Astrocyte (in vitro differentiated cells and primary cell): ENCODE data around the gene LLCFC1.

Experiments used
- EZH2 ChIP-seq: IDR thresholded peaks from 2 replicates; pipeline ENCODE4 v1.6.1; 2012; ENCODE audit warnings: mild to moderate bottlenecking, low read length, inconsistent platforms; ENCODE audit not compliant: insufficient read depth
- TF ChIP-seq, protein P1 (sequence below): IDR thresholded peaks from 2 replicates; pipeline ENCODE4 v1.5.1; 2011; ENCODE audit warnings: low read depth, mild to moderate bottlenecking, inconsistent platforms, low read length, moderate library complexity; ENCODE audit not compliant: insufficient read depth

DNA sequence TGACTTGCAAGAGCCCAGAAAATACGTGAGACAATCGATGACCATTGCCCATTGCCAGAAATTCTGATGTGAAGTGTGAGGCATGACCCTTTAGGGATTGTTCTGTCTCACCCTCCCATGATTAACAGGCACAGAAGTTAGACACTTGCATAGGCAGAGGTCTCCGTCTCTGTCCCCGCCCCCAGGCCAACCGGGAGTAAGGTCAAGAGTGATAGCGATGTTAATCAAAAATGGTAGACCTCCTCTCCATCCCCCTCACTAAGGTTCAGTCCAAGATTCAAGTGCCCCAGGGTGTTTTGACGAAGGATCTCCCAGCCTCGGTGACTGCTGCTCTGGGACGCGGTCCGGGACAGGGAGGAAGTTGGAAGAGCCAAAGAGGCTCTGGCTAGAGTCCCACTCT, 31.0 kb upstream of the LLCFC1 start:
- no peak for TF ChIP-seq EZH2
- TF ChIP-seq, protein P1, sequence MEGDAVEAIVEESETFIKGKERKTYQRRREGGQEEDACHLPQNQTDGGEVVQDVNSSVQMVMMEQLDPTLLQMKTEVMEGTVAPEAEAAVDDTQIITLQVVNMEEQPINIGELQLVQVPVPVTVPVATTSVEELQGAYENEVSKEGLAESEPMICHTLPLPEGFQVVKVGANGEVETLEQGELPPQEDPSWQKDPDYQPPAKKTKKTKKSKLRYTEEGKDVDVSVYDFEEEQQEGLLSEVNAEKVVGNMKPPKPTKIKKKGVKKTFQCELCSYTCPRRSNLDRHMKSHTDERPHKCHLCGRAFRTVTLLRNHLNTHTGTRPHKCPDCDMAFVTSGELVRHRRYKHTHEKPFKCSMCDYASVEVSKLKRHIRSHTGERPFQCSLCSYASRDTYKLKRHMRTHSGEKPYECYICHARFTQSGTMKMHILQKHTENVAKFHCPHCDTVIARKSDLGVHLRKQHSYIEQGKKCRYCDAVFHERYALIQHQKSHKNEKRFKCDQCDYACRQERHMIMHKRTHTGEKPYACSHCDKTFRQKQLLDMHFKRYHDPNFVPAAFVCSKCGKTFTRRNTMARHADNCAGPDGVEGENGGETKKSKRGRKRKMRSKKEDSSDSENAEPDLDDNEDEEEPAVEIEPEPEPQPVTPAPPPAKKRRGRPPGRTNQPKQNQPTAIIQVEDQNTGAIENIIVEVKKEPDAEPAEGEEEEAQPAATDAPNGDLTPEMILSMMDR, result no peak
